BLaER1 treated with 17β-estradiol and CSF1 and Interleukin-3, amounts not matched to agents 10 nM and 100 nM (cell line): ENCODE measurements around the gene PTPRS.
"Not testable (repeated sequence)": the region's sequence is repeated elsewhere in the genome, so short reads cannot be mapped to it uniquely, and the experiment has no call there.

Experiments used
- H3K27ac ChIP-seq, 11 experiments: shearing (Covaris generic); formaldehyde crosslinking; 2 replicates each; pipeline ENCODE4 v1.8.1; 2022
- H3K27me3 ChIP-seq, 11 experiments: shearing (Covaris generic); formaldehyde crosslinking; 2 replicates each; pipeline ENCODE4 v1.8.1; 2022
- H3K36me3 ChIP-seq, 11 experiments: shearing (Covaris generic); formaldehyde crosslinking; 2 replicates each; pipeline ENCODE4 v1.8.1; 2022
- H3K4me1 ChIP-seq, 10 experiments: shearing (Covaris generic); formaldehyde crosslinking; 2 replicates each; pipeline ENCODE4 v1.8.1; 2022
- H3K4me2 ChIP-seq, 11 experiments: shearing (Covaris generic); formaldehyde crosslinking; 2 replicates each; pipeline ENCODE4 v1.8.1; 2022
- H3K4me3 ChIP-seq, 10 experiments: shearing (Covaris generic); formaldehyde crosslinking; 2 replicates each; pipeline ENCODE4 v1.8.1; 2022
- H3K9ac ChIP-seq, 11 experiments: shearing (Covaris generic); formaldehyde crosslinking; 2 replicates each; pipeline ENCODE4 v1.8.1; 2022
- H3K9me3 ChIP-seq, 11 experiments: shearing (Covaris generic); formaldehyde crosslinking; replicated peaks in 1 of 11; 2 replicates each; pipeline ENCODE4 v1.8.1; 2022
- H4K20me1 ChIP-seq, 11 experiments: shearing (Covaris generic); formaldehyde crosslinking; 2 replicates each; pipeline ENCODE4 v1.8.1; 2022
- Cebpa-rat ChIP-seq, 11 experiments: shearing (Covaris generic); IDR thresholded peaks; 2 replicates each; pipeline ENCODE4 v1.8.1; 2022

The PTPRS gene

GRCh38 chr19:5369304-5369703 is 28.7 kb upstream of the PTPRS start:
- Histone ChIP-seq H3K4me1 (peaks cover 0 to 5% (median 0%) of the 10 kb centered on the region in 10 experiments; a peak in 4 of 20 replicates), H3K27me3 (no peaks in the 10 kb centered on the region), H4K20me1 (peaks cover 0 to 5% (median 0%) of the 10 kb centered on the region in 11 experiments; a peak in 1 of 22 replicates), H3K9me3 (no peaks in the 10 kb centered on the region), H3K9ac (no peak overlapping the region), H3K4me2 (no peak overlapping the region), H3K27ac (no peak overlapping the region), H3K36me3 (no peaks in the 10 kb centered on the region), H3K4me3 (no peak overlapping the region)
- no peak for TF ChIP-seq Cebpa-rat (IDR thresholded peaks at IDR 0.05)

GRCh38 chr19:5367530-5368133 is 27.0 kb upstream of the PTPRS start:
- Histone ChIP-seq H3K9ac (no peak overlapping the region), H4K20me1 (peaks cover 0 to 6% (median 0%) of the 10 kb centered on the region in 11 experiments; a peak in 1 of 22 replicates), H3K4me1 (peaks cover 0 to 5% (median 0%) of the 10 kb centered on the region in 10 experiments; a peak in 4 of 20 replicates), H3K27ac (no peak overlapping the region), H3K27me3 (no peaks in the 10 kb centered on the region), H3K9me3 (no peaks in the 10 kb centered on the region), H3K4me2 (no peak overlapping the region), H3K36me3 (no peaks in the 10 kb centered on the region), H3K4me3 (no peak overlapping the region)
- no peak for TF ChIP-seq Cebpa-rat (IDR thresholded peaks at IDR 0.05)

GRCh38 chr19:5365905-5366304 is 25.3 kb upstream of the PTPRS start:
- H4K20me1 ChIP-seq = 0 out of 22 replicates have a peak, but pooled peaks cover 0 to 6% (median 0%) of the 10 kb centered on the region in 11 experiments
- H3K36me3 ChIP-seq = no peaks in the 10 kb centered on the region
- H3K27ac ChIP-seq = no peak overlapping the region
- no peaks in the 10 kb centered on the region for H3K9me3 ChIP-seq
- no peak overlapping the region for H3K4me3 ChIP-seq
- H3K4me1 ChIP-seq = peaks cover 0 to 5% (median 0%) of the 10 kb centered on the region in 10 experiments; a peak in 4 of 20 replicates
- H3K4me2 ChIP-seq = no peak overlapping the region
- H3K9ac ChIP-seq = no peak overlapping the region
- TF ChIP-seq Cebpa-rat (IDR thresholded peaks at IDR 0.05) = no peak
- H3K27me3 ChIP-seq = no peaks in the 10 kb centered on the region

GRCh38 chr19:5364674-5365073 is 24.1 kb upstream of the PTPRS start:
- 0 out of 22 replicates have a peak, but pooled peaks cover 0 to 6% (median 0%) of the 10 kb centered on the region in 11 experiments for H4K20me1 ChIP-seq
- H3K9me3 ChIP-seq = no peaks in the 10 kb centered on the region
- no peak overlapping the region for H3K9ac ChIP-seq
- no peak overlapping the region for H3K4me3 ChIP-seq
- H3K27me3 ChIP-seq = no peaks in the 10 kb centered on the region
- H3K36me3 ChIP-seq = no peaks in the 10 kb centered on the region
- H3K4me2 ChIP-seq = 0 out of 22 replicates have a peak overlapping the region, but pooled peaks of 1 of the 11 experiments have one; percentile 6
- H3K27ac ChIP-seq = no peak overlapping the region
- peaks cover 0 to 5% (median 0%) of the 10 kb centered on the region in 10 experiments; a peak in 4 of 20 replicates for H3K4me1 ChIP-seq
- no peak for TF ChIP-seq Cebpa-rat (IDR thresholded peaks at IDR 0.05)

GRCh38 chr19:5361839-5362238 is 21.2 kb upstream of the PTPRS start:
- H3K4me1 ChIP-seq, H4K20me1 ChIP-seq: not testable (repeated sequence)

GRCh38 chr19:5361407-5361806 is 20.8 kb upstream of the PTPRS start:
- Histone ChIP-seq H3K4me3 (no peak overlapping the region), H3K9ac (no peak overlapping the region), H3K4me2 (no peak overlapping the region), H3K4me1 (peaks cover 0 to 5% (median 0%) of the 10 kb centered on the region in 10 experiments; a peak in 6 of 20 replicates), H3K9me3 (no peaks in the 10 kb centered on the region), H3K36me3 (no peaks in the 10 kb centered on the region), H3K27me3 (no peaks in the 10 kb centered on the region), H3K27ac (no peak overlapping the region), H4K20me1 (peaks cover 0 to 9% (median 0%) of the 10 kb centered on the region in 11 experiments; a peak in 2 of 22 replicates)
- TF ChIP-seq Cebpa-rat (IDR thresholded peaks at IDR 0.05) = no peak

More at GRCh38 chr19:5361839-5362238, 21.2 kb upstream of the PTPRS start:
- H3K27me3 ChIP-seq, H3K9ac ChIP-seq, H3K4me3 ChIP-seq, H3K4me2 ChIP-seq, H3K9me3 ChIP-seq, H3K36me3 ChIP-seq, H3K27ac ChIP-seq: not testable (repeated sequence)

GRCh38 chr19:5360003-5360780 is 19.6 kb upstream of the PTPRS start:
- peaks cover 0 to 12% (median 0%) of the 10 kb centered on the region in 11 experiments; a peak in 4 of 22 replicates for H4K20me1 ChIP-seq
- no peaks in the 10 kb centered on the region for H3K36me3 ChIP-seq
- H3K4me1 ChIP-seq = peaks cover 4 to 12% (median 5%) of the 10 kb centered on the region in 10 experiments; a peak in 15 of 20 replicates
- H3K4me2 ChIP-seq = no peak overlapping the region
- H3K27ac ChIP-seq = no peak overlapping the region
- no peak overlapping the region for H3K9ac ChIP-seq
- no peak for TF ChIP-seq Cebpa-rat (IDR thresholded peaks at IDR 0.05)
- H3K4me3 ChIP-seq = no peak overlapping the region
- no peaks in the 10 kb centered on the region for H3K27me3 ChIP-seq
- H3K9me3 ChIP-seq = no peaks in the 10 kb centered on the region

GRCh38 chr19:5358173-5358800 is 17.7 kb upstream of the PTPRS start:
- Histone ChIP-seq H3K27ac (no peak overlapping the region), H3K36me3 (no peaks in the 10 kb centered on the region), H3K9me3 (no peaks in the 10 kb centered on the region), H3K4me1 (peaks cover 4 to 16% (median 12%) of the 10 kb centered on the region in 10 experiments; a peak in 15 of 20 replicates), H3K9ac (no peak overlapping the region), H3K4me3 (no peak overlapping the region), H3K4me2 (no peak overlapping the region), H3K27me3 (no peaks in the 10 kb centered on the region), H4K20me1 (peaks cover 0 to 14% (median 0%) of the 10 kb centered on the region in 11 experiments; a peak in 4 of 22 replicates)
- TF ChIP-seq Cebpa-rat (IDR thresholded peaks at IDR 0.05) = no peak

- no peak overlapping the region for H3K4me3 ChIP-seq
- peaks cover 0 to 14% (median 0%) of the 10 kb centered on the region in 11 experiments; a peak in 4 of 22 replicates for H4K20me1 ChIP-seq
- no peak for TF ChIP-seq Cebpa-rat (IDR thresholded peaks at IDR 0.05)
- H3K36me3 ChIP-seq = no peaks in the 10 kb centered on the region
- no peak overlapping the region for H3K9ac ChIP-seq
- H3K27ac ChIP-seq = no peak overlapping the region
- no peaks in the 10 kb centered on the region for H3K27me3 ChIP-seq
- H3K4me1 ChIP-seq = peaks cover 4 to 18% (median 14%) of the 10 kb centered on the region in 10 experiments; a peak in 15 of 20 replicates
- H3K4me2 ChIP-seq = no peak overlapping the region
- H3K9me3 ChIP-seq = no peaks in the 10 kb centered on the region
These were observed 17.0 kb upstream of the PTPRS start for GRCh38 chr19:5357584-5357983.
